ENCODE data around the gene FAXDC2.

- TF ChIP-seq MTA2 (IDR thresholded peaks at IDR 0.05; ENCODE audit: low read depth), result no peak
- TF ChIP-seq CTCF (IDR thresholded peaks at IDR 0.05 in 2 of 3, conservative IDR thresholded peaks at IDR 0.05 in 1 of 3; ENCODE audit: control insufficient read depth in 2 of 3, extremely low read depth in 1 of 3, insufficient read depth in 1 of 3, low read depth in 3 of 3, low read length in 3 of 3), result no peak
- no peak for TF ChIP-seq KDM1A (IDR thresholded peaks at IDR 0.05; ENCODE audit: borderline replicate concordance)
- TF ChIP-seq CREM (IDR thresholded peaks at IDR 0.05; ENCODE audit: low read depth), result no peak
- TF ChIP-seq POLR2AphosphoS5 (IDR thresholded peaks at IDR 0.05; ENCODE audit: low read length), result no peak
- TF ChIP-seq FOXK2 (IDR thresholded peaks at IDR 0.05), result no peak
- TF ChIP-seq, protein P1, sequence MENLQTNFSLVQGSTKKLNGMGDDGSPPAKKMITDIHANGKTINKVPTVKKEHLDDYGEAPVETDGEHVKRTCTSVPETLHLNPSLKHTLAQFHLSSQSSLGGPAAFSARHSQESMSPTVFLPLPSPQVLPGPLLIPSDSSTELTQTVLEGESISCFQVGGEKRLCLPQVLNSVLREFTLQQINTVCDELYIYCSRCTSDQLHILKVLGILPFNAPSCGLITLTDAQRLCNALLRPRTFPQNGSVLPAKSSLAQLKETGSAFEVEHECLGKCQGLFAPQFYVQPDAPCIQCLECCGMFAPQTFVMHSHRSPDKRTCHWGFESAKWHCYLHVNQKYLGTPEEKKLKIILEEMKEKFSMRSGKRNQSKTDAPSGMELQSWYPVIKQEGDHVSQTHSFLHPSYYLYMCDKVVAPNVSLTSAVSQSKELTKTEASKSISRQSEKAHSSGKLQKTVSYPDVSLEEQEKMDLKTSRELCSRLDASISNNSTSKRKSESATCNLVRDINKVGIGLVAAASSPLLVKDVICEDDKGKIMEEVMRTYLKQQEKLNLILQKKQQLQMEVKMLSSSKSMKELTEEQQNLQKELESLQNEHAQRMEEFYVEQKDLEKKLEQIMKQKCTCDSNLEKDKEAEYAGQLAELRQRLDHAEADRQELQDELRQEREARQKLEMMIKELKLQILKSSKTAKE (IDR thresholded peaks at IDR 0.05; ENCODE audit: low read depth, poor library complexity, severe bottlenecking), result no peak
- no peak for TF ChIP-seq RAD21 (IDR thresholded peaks at IDR 0.05; ENCODE audit: insufficient read depth, low read depth, low read length)
Observed at GRCh38 chr5:154900066-154900465, 49.7 kb upstream of the FAXDC2 start.
